ENCODE data around the gene NADSYN1.
"Not testable (repeated sequence)": the region's sequence is repeated elsewhere in the genome, so short reads cannot be mapped to it uniquely, and the experiment has no call there.

NADSYN1 gene

DNA sequence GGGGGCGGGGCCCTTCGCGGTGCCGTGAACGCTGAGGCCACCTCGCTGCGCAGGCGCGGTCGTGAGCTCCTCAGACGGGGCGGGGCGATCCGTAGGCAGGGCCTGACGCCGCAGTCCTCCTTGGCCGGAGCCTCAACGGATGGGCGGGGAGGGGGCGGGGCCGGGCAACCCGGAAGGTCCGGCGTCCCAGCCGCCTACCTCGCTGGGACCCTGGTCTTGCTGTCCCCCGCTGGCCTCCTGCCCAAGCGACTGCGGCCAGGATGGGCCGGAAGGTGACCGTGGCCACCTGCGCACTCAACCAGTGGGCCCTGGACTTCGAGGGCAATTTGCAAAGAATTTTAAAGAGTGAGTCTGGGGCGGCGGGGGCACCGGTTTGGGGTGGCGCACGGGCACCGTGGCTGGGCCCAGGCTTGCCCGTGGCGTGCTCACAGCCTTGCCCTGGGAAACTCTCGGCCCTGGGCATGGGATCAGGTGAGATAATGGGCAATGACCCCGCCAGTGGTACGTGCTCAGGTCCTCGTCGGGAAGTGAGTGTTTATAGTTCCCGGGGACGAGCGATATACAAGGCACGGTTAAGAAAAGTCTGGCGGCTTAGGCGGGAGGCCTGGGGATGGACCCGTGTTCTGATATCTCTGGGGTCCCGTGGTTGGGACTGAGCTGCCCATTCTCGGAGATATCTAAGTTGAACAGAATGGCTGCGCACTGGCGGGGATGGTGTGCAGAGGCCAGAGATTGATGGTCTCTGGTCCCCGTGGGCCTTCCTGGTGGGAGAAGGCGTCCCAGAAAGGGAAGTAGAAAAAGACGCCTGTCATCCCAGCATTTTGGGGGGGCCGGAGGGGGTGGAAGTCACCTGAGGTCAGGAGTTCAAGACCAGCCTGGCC is at the start of gene NADSYN1:
Gene NADSYN1, plus strand, starts transcription at position 167 of the 881 bp plus-strand sequence. Its CDS starts 94 bp downstream, at position 261.
- H3K9me3 Mint-ChIP-seq, result no peaks in the 10 kb centered on the region
- H3K36me3 Mint-ChIP-seq (ENCODE audit: low read depth), result peaks cover 66% of the 10 kb centered on the region
- no peaks in the 10 kb centered on the region for H3K27me3 Mint-ChIP-seq
- peaks cover 46% of the 10 kb centered on the region for H3K4me1 Mint-ChIP-seq (ENCODE audit: low read depth)
- DNase-seq, result peak; percentile 96
- H3K27ac Mint-ChIP-seq, result peak within 1 kb of the TSS; percentile 94
- peak within 1 kb of the TSS; percentile 90 for H3K4me3 Mint-ChIP-seq

DNA sequence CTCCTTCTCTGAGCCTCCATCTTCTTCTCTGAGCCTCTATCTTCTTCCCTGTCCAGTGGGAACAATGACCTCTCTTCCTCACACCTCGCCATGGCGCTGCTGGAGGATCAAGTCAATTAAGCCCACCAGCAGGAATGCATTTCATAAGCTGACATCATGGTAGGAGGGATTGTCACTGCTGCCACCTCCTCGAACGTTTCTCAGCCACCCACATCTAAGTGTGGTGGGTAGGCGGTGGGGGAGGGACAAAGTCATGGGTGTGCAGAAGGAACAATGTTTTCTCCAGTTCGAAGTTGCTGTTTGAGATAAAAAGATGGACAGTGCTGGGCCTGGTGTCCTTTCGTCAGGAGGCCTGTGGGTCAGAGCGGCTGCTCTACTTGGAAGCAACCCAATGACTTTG is 48.8 kb upstream of the NADSYN1 start:
- peaks cover 3% of the 10 kb centered on the region for H3K9me3 Mint-ChIP-seq
- H3K36me3 Mint-ChIP-seq (ENCODE audit: low read depth), result no peaks in the 10 kb centered on the region
- peaks cover 2% of the 10 kb centered on the region for H3K27me3 Mint-ChIP-seq
- H3K27ac Mint-ChIP-seq, result no peak overlapping the region
- H3K4me1 Mint-ChIP-seq (ENCODE audit: low read depth), result no peaks in the 10 kb centered on the region
- no peak overlapping the region for H3K4me3 Mint-ChIP-seq
- DNase-seq, result no peak

GRCh38 chr11:71406681-71407080 is 46.3 kb upstream of the NADSYN1 start:
- no peaks in the 10 kb centered on the region for H3K4me1 Mint-ChIP-seq (ENCODE audit: low read depth)
- peaks cover 12% of the 10 kb centered on the region for H3K27me3 Mint-ChIP-seq
- H3K9me3 Mint-ChIP-seq, result peaks cover 3% of the 10 kb centered on the region
- H3K4me3 Mint-ChIP-seq, result no peak overlapping the region
- H3K36me3 Mint-ChIP-seq (ENCODE audit: low read depth), result no peaks in the 10 kb centered on the region
- H3K27ac Mint-ChIP-seq, result no peak overlapping the region
- no peak for DNase-seq

GRCh38 chr11:71407356-71407755 is 45.6 kb upstream of the NADSYN1 start:
- peaks cover 12% of the 10 kb centered on the region for H3K27me3 Mint-ChIP-seq
- no peak for DNase-seq
- no peak overlapping the region for H3K27ac Mint-ChIP-seq
- H3K4me3 Mint-ChIP-seq, result no peak overlapping the region
- H3K36me3 Mint-ChIP-seq (ENCODE audit: low read depth), result no peaks in the 10 kb centered on the region
- no peaks in the 10 kb centered on the region for H3K4me1 Mint-ChIP-seq (ENCODE audit: low read depth)
- peaks cover 3% of the 10 kb centered on the region for H3K9me3 Mint-ChIP-seq

DNA sequence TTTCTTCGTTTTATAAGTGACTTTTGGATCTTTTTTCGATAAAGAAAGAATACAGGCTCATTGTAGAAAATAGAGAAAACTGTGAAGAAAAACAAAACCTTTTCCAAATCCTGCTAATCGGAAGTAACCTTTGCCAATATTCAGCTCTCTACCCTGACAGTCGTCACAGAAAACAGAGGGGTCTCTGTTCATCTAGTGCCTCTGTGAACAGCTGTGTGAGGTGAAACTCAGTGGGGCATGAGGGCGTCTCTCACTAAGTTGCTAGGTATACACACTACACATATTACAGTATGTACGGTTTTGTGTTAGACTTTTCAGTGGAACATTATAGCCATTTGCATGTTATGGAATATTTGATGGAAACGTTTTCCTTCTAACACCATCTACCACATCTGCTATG is 44.2 kb upstream of the NADSYN1 start:
- DNase-seq, result no peak
- Mint-ChIP-seq H3K9me3 (no peaks in the 10 kb centered on the region), H3K27ac (no peak overlapping the region), H3K36me3 (ENCODE audit: low read depth) (no peaks in the 10 kb centered on the region), H3K4me3 (no peak overlapping the region), H3K4me1 (ENCODE audit: low read depth) (no peaks in the 10 kb centered on the region), H3K27me3 (peaks cover 12% of the 10 kb centered on the region)

GRCh38 chr11:71410363-71410966 is 42.5 kb upstream of the NADSYN1 start:
- peaks cover 12% of the 10 kb centered on the region for H3K27me3 Mint-ChIP-seq
- no peak overlapping the region for H3K27ac Mint-ChIP-seq
- no peaks in the 10 kb centered on the region for H3K36me3 Mint-ChIP-seq (ENCODE audit: low read depth)
- H3K4me3 Mint-ChIP-seq, result no peak overlapping the region
- H3K4me1 Mint-ChIP-seq (ENCODE audit: low read depth), result no peaks in the 10 kb centered on the region
- H3K9me3 Mint-ChIP-seq, result no peaks in the 10 kb centered on the region
- DNase-seq, result no peak

DNA sequence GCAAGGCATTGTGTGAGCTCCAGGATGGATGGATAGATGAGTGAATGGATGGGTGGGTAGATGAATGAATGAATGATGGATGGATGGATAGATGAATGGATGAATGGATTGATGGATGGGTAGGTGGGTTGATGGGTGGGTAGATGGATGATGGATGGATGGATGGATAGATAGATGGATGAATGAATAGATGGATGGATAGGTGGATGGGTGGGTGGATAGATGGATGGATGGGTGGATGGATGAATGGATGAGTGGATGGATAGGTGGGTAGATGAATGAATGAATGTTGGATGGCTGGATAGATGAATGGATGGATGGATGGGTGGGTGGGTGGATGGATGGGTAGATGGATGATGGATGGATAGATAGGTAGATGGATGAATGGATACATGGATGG is 38.4 kb upstream of the NADSYN1 start:
- no peaks in the 10 kb centered on the region for H3K9me3 Mint-ChIP-seq
- DNase-seq, result no peak
- H3K36me3 Mint-ChIP-seq (ENCODE audit: low read depth), result no peaks in the 10 kb centered on the region
- H3K27ac Mint-ChIP-seq, result no peak overlapping the region
- H3K27me3 Mint-ChIP-seq, result peaks cover 14% of the 10 kb centered on the region
- H3K4me3 Mint-ChIP-seq, result no peak overlapping the region
- H3K4me1 Mint-ChIP-seq (ENCODE audit: low read depth), result no peaks in the 10 kb centered on the region

DNA sequence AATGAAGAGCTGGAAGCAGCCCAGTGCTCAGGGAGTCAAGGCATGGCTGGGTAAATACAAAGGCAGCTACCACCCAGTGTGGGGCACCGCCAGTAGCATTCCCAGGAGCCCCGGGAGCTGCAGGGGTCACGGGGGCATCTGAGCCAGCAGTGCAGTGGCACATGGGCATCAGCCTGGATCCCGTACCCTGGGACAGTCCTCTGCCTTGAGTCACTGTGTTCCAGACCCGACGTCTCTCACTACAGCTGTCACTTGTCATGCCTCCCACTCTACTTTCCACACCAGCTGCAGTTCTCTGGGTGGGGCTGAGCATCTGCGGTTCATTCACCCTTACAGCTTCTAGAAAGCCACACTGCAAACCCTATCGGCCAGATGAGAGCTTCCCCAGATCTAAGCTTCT is 34.4 kb upstream of the NADSYN1 start:
- H3K27ac Mint-ChIP-seq, result no peak overlapping the region
- no peak for DNase-seq
- peaks cover 3% of the 10 kb centered on the region for H3K27me3 Mint-ChIP-seq
- no peaks in the 10 kb centered on the region for H3K4me1 Mint-ChIP-seq (ENCODE audit: low read depth)
- H3K4me3 Mint-ChIP-seq, result no peak overlapping the region
- no peaks in the 10 kb centered on the region for H3K36me3 Mint-ChIP-seq (ENCODE audit: low read depth)
- no peaks in the 10 kb centered on the region for H3K9me3 Mint-ChIP-seq

GRCh38 chr11:71420455-71421241 is 32.4 kb upstream of the NADSYN1 start:
- DNase-seq, result no peak
- no peak overlapping the region for H3K4me3 Mint-ChIP-seq
- no peak overlapping the region for H3K27ac Mint-ChIP-seq
- H3K9me3 Mint-ChIP-seq, result no peaks in the 10 kb centered on the region
- H3K4me1 Mint-ChIP-seq (ENCODE audit: low read depth), result peaks cover 2% of the 10 kb centered on the region
- H3K27me3 Mint-ChIP-seq, result peaks cover 3% of the 10 kb centered on the region
- no peaks in the 10 kb centered on the region for H3K36me3 Mint-ChIP-seq (ENCODE audit: low read depth)

GRCh38 chr11:71421392-71421950 is 31.5 kb upstream of the NADSYN1 start:
- Mint-ChIP-seq H3K4me3 (no peak overlapping the region), H3K9me3 (no peaks in the 10 kb centered on the region), H3K27me3 (peaks cover 3% of the 10 kb centered on the region), H3K27ac (no peak overlapping the region), H3K36me3 (ENCODE audit: low read depth) (no peaks in the 10 kb centered on the region), H3K4me1 (ENCODE audit: low read depth) (peaks cover 11% of the 10 kb centered on the region)
- no peak for DNase-seq

GRCh38 chr11:71422318-71422717 is 30.7 kb upstream of the NADSYN1 start:
- H3K27ac Mint-ChIP-seq; H3K4me3 Mint-ChIP-seq; DNase-seq; H3K36me3 Mint-ChIP-seq (ENCODE audit: low read depth); H3K27me3 Mint-ChIP-seq; H3K9me3 Mint-ChIP-seq: not testable (repeated sequence)
- peaks cover 15% of the 10 kb centered on the region for H3K4me1 Mint-ChIP-seq (ENCODE audit: low read depth)

- DNase-seq, result no peak
- peaks cover 15% of the 10 kb centered on the region for H3K4me1 Mint-ChIP-seq (ENCODE audit: low read depth)
- H3K27me3 Mint-ChIP-seq, result peaks cover 3% of the 10 kb centered on the region
- no peak overlapping the region for H3K4me3 Mint-ChIP-seq
- H3K36me3 Mint-ChIP-seq (ENCODE audit: low read depth), result no peaks in the 10 kb centered on the region
- no peaks in the 10 kb centered on the region for H3K9me3 Mint-ChIP-seq
- no peak overlapping the region for H3K27ac Mint-ChIP-seq
These were observed 29.7 kb upstream of the NADSYN1 start for GRCh38 chr11:71423181-71423790.

DNA sequence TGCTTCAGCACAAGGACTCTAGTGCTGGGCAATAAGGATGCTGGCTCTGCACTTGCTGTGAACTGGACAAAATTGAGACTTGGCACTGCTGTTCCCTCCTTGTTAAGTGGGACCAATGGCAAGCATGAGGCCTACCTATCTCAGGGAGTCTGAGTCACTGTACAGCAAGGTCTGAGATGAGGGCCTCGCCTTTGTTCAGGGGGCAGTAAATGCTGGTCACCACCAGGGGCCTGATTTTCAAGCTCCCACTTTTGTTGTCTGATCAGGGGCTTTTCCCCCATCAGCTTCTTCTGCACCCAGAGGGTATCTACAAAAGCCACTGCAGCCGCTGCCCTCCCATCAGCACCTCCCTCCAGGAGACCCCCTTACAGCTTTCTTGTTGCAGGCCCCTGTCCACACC is 27.6 kb upstream of the NADSYN1 start:
- DNase-seq, result no peak
- no peaks in the 10 kb centered on the region for H3K36me3 Mint-ChIP-seq (ENCODE audit: low read depth)
- peak overlapping the region; percentile 13 for H3K27ac Mint-ChIP-seq
- H3K9me3 Mint-ChIP-seq, result no peaks in the 10 kb centered on the region
- H3K4me1 Mint-ChIP-seq (ENCODE audit: low read depth), result peaks cover 15% of the 10 kb centered on the region
- no peak overlapping the region for H3K4me3 Mint-ChIP-seq
- no peaks in the 10 kb centered on the region for H3K27me3 Mint-ChIP-seq

DNA sequence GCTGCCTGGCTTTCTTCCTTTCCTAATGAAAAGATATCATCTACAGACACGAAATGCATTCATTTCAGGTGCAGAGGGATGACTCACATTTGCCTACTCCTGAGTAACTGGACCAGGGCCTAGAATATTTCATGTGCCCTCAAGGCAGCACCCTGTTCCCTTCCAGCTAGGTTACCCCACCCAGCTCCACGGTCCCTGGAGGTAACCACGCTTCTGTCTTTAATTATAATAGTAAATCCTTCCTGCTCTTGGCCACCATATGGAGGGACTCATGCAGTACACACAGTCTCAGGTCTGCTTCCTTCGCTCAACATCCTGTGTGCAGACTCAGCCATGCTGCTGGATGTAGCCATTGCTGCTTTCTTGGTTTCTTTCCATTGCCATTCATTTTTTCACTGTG is 27.1 kb upstream of the NADSYN1 start:
- no peaks in the 10 kb centered on the region for H3K36me3 Mint-ChIP-seq (ENCODE audit: low read depth)
- H3K4me1 Mint-ChIP-seq (ENCODE audit: low read depth), result peaks cover 15% of the 10 kb centered on the region
- no peak overlapping the region for H3K4me3 Mint-ChIP-seq
- DNase-seq, result no peak
- no peaks in the 10 kb centered on the region for H3K27me3 Mint-ChIP-seq
- peak overlapping the region; percentile 13 for H3K27ac Mint-ChIP-seq
- no peaks in the 10 kb centered on the region for H3K9me3 Mint-ChIP-seq

Data from activated T-cell treated with anti-CD3 and anti-CD28 coated beads, Interleukin-2, amount 50 U/mL, for 24 hours (primary cell).